Thyroid gland (tissue), 4 donors: Measurements from ENCODE around the gene COG3. TPM values are rescaled to one million over a fixed set of nuclear protein-coding genes. Genes with fewer than 3 reads are reported as not detected.

Source experiments
- DNase-seq, 2 donors: peaks; one replicate each; pipeline ENCODE4 v3.0.0-alpha.2; 2019
- H3K27ac ChIP-seq, 3 donors: fragments of 200-600 bp; sonication (generic); 1 replicate in 2 of 3; 2 replicates in 1 of 3; pipeline ENCODE4 v1.5.1; 2016 to 2019; ENCODE audit warnings: mild to moderate bottlenecking in 1 of 3, moderate library complexity in 1 of 3
- H3K27me3 ChIP-seq: fragments of 200-600 bp; sonication (generic); one replicate; pipeline ENCODE4 v1.5.1; 2019
- H3K36me3 ChIP-seq, 2 donors: fragments of 200-600 bp; sonication (generic); one replicate each; pipeline ENCODE4 v1.5.1; 2016 to 2019
- H3K4me1 ChIP-seq, 2 donors: fragments of 200-600 bp; sonication (generic); one replicate each; pipeline ENCODE4 v1.5.1; 2017 to 2019
- H3K4me3 ChIP-seq, 3 donors: fragments of 200-600 bp; sonication (generic); replicated peaks in 1 of 3; 1 replicate in 2 of 3; 2 replicates in 1 of 3; pipeline ENCODE4 v1.5.1; 2016; ENCODE audit warnings: mild to moderate bottlenecking in 1 of 3
- H3K9me3 ChIP-seq: fragments of 200-600 bp; sonication (generic); one replicate; pipeline ENCODE4 v1.5.1; 2017
- POLR2A ChIP-seq, 2 donors: fragments of 450-650 bp; IDR thresholded peaks; one replicate each; pipeline ENCODE4 v1.6.1; 2017; ENCODE audit warnings: antibody characterized with exemption in 2 of 2, mild to moderate bottlenecking in 2 of 2, moderate library complexity in 1 of 2
- WGBS, 2 donors: methylation state at CpG; one replicate each; pipeline ENCODE4 v1.1.5; 2017; 5-methylcytosine and 5-hydroxymethylcytosine counted together
- intact Hi-C: fragments of 100-400 bp; cut with DNase I; formaldehyde crosslinking; loops from one replicate; pipeline ENCODE4 v1.15.1; 2023
- total RNA-seq, 4 donors: library from RNA; depleted of rRNA; stranded (reverse); fragments of >200 nt; gene quantifications; one replicate each; pipeline ENCODE4 v1.2.3, GENCODE V29; 2016
- TF ChIP-seq, protein P1 (sequence below), 6 experiments: fragments of 200-600 bp in 3 of 6; fragments of 450-650 bp in 3 of 6; sonication (generic) in 3 of 6; IDR thresholded peaks; one replicate each; pipeline ENCODE4 v1.5.1; 2016 to 2019; ENCODE audit warnings: antibody characterized with exemption in 6 of 6, mild to moderate bottlenecking in 2 of 6, inconsistent platforms in 1 of 6, moderate library complexity in 1 of 6

COG3 gene
- total RNA-seq, 4 donors from 2014 or later, result 35.9 to 56.0 (median 45.0) TPM

DNA sequence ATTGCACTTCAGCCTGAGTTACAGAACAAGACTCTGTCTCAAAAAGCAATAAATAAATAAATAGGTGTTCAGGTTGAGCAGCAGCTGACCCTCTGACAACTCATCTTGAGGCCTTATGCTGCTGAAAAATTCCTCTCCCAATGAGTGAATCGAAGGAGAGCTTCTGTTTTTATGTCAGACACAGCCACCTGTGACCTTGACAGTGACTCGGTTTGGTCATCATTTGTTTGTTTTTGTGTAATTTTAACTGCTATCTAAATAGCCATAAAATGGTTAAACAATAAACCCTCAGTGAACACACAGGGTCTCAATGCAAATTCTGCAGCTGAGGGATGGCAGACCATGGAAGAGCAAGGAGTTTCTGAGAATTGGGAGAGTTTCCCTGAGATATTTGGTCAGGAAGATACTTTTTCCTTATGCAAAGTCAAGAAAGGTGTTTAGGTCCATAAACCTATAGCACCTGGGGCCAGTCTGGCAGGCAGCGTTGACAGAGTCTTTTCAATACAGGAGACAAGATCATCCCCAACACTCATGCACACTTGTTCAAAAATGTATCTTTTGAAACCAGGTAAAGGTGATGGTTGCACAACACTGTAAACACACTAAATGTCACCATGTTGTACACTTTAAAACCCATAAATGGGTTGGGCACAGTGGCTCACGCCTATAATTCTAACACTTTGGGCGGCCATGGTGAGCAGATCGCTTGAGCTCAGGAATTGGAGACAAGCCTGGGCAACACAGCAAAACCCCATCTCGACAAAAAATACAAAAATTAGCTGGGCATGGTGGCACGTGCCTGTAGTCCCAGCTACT lies 30.0 kb upstream of the COG3 start:
- no peaks in the 10 kb centered on the region for H3K36me3 ChIP-seq
- intact Hi-C loops, result no loop called here
- no peaks in the 10 kb centered on the region for H3K4me1 ChIP-seq
- no peaks in the 10 kb centered on the region for H3K27me3 ChIP-seq
- no peak overlapping the region for H3K4me3 ChIP-seq
- DNase-seq, result no peak
- no peak overlapping the region for H3K27ac ChIP-seq
- no peak for TF ChIP-seq POLR2A (IDR thresholded peaks at IDR 0.05)
- TF ChIP-seq, protein P1, sequence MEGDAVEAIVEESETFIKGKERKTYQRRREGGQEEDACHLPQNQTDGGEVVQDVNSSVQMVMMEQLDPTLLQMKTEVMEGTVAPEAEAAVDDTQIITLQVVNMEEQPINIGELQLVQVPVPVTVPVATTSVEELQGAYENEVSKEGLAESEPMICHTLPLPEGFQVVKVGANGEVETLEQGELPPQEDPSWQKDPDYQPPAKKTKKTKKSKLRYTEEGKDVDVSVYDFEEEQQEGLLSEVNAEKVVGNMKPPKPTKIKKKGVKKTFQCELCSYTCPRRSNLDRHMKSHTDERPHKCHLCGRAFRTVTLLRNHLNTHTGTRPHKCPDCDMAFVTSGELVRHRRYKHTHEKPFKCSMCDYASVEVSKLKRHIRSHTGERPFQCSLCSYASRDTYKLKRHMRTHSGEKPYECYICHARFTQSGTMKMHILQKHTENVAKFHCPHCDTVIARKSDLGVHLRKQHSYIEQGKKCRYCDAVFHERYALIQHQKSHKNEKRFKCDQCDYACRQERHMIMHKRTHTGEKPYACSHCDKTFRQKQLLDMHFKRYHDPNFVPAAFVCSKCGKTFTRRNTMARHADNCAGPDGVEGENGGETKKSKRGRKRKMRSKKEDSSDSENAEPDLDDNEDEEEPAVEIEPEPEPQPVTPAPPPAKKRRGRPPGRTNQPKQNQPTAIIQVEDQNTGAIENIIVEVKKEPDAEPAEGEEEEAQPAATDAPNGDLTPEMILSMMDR (IDR thresholded peaks at IDR 0.05), result no peak
- no peaks in the 10 kb centered on the region for H3K9me3 ChIP-seq
- 84 to 92% methylated on average over 8 of the region's 8 CpGs for WGBS, 2 donors

DNA sequence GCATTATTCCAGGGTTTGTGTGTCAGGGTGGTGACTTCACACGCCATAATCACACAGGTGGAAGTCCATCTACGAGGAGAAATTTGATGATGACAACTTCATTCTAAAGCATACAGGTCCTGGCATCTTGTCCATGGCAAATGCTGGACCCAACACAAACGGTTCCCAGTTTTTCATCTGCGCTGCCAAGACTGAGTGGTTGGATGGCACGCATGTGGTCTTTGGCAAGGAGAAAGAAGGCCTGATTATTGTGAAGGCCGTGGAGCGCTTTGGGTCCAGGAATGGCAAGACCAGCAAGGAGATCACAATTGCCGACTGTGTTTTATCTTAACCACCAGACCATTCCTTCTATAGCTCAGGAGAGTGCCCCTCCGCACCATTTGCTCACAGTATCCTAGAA lies 28.4 kb upstream of the COG3 start:
- Histone ChIP-seq H3K4me1 (peaks cover 8 to 11% of the 10 kb centered on the region in 2 donors), H3K36me3 (no peaks in the 10 kb centered on the region), H3K27me3 (no peaks in the 10 kb centered on the region), H3K27ac (no peak overlapping the region), H3K9me3 (no peaks in the 10 kb centered on the region), H3K4me3 (no peak overlapping the region)
- WGBS, 2 donors, result 85 to 92% methylated on average over 9 of the region's 9 CpGs
- no peak for DNase-seq
- no peak for TF ChIP-seq POLR2A (IDR thresholded peaks at IDR 0.05)
- TF ChIP-seq, protein P1 (IDR thresholded peaks at IDR 0.05), result no peak
- intact Hi-C loops, result no loop called here

DNA sequence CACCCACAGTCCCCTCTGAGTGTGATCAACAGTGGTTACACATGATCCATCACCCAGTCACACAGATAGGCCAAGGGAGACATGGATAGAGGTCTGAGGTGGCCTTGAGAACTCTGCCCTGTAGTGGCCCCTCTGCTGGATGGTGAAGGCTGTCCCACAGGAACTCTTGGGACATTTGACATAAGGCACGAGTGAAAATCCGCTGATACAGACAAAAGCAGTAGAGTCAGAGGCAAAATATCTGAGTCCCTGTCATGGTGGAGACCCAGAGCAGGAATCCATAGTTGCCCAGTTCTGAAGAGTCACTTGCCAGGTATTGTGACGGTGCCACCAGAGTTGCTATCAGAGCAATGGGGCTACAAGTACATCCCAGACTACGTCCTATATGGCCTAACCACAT lies 27.8 kb upstream of the COG3 start:
- WGBS, 2 donors, result 93 to 100% methylated on average over 4 of the region's 4 CpGs
- intact Hi-C loops, result no loop called here
- TF ChIP-seq, protein P1 (IDR thresholded peaks at IDR 0.05), result no peak
- no peak for TF ChIP-seq POLR2A (IDR thresholded peaks at IDR 0.05)

DNA sequence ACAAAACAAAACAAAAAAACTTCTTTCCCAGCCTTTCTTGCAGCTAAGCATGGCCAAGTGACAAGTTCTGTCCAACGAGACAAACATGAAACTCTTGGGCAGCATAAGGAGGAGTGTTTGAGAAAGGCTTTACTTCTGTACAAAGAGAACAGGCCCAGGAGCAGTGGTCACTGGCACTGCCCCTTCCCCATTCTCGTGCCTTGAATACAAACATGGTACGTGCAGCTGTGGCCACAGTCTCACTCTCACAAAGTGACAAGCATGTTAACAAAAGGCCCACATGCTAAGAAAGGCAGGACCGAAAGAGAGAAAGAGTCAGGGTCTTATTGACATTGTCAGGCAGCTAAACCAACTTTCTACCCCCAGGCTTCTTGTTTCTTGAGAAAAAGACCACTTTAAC lies 26.8 kb upstream of the COG3 start:
- no peaks in the 10 kb centered on the region for H3K9me3 ChIP-seq
- no peak for DNase-seq
- H3K36me3 ChIP-seq, result no peaks in the 10 kb centered on the region
- no peaks in the 10 kb centered on the region for H3K27me3 ChIP-seq
- WGBS, 2 donors, result 74 to 79% methylated on average over 4 of the region's 4 CpGs
- H3K4me1 ChIP-seq, result peaks cover 8 to 17% of the 10 kb centered on the region in 2 donors
- intact Hi-C loops, result no loop called here
- no peak overlapping the region for H3K27ac ChIP-seq
- no peak overlapping the region for H3K4me3 ChIP-seq
- TF ChIP-seq POLR2A (IDR thresholded peaks at IDR 0.05), result no peak
- TF ChIP-seq, protein P1 (IDR thresholded peaks at IDR 0.05), result no peak

More for the DNA sequence above, 27.8 kb upstream of the COG3 start:
- Histone ChIP-seq H3K36me3 (no peaks in the 10 kb centered on the region), H3K4me3 (no peak overlapping the region), H3K4me1 (peaks cover 8 to 17% of the 10 kb centered on the region in 2 donors), H3K27ac (no peak overlapping the region), H3K27me3 (no peaks in the 10 kb centered on the region), H3K9me3 (no peaks in the 10 kb centered on the region)
- DNase-seq, result no peak

DNA sequence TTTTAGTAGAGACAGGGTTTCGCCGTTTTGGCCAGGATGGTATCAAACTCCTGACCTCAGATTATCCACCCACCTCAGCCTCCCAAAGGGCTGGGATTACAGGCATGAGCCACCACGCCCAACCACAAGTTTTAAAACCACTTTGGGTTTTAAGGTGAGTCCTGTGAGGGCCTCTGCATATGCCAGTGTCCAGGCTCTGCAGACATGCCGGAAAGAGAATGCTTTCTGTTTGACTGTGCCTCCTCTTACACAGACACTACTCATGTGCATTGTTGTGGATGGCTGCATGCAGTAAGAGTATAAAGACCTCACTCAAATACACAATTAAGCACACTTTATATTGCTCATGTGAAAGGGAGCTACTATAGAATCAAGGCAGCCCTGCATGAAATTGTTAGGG lies 25.7 kb upstream of the COG3 start:
- intact Hi-C loops, result no loop called here
- TF ChIP-seq, protein P1 (IDR thresholded peaks at IDR 0.05), result no peak
- TF ChIP-seq POLR2A (IDR thresholded peaks at IDR 0.05), result no peak
- Histone ChIP-seq H3K27ac (no peak overlapping the region), H3K4me1 (peaks cover 8 to 17% of the 10 kb centered on the region in 2 donors), H3K27me3 (no peaks in the 10 kb centered on the region), H3K36me3 (no peaks in the 10 kb centered on the region), H3K4me3 (no peak overlapping the region), H3K9me3 (no peaks in the 10 kb centered on the region)
- no peak for DNase-seq
- WGBS, 2 donors, result 74 to 95% methylated on average over 3 to 4 of the region's 4 CpGs
